UCSD-AML1 (cell line): Measurements from ENCODE around the gene IQCN.

Experiments used
- DNase-seq: peaks from one replicate; lab custom pipeline; 2025; ENCODE audit not compliant: unreplicated experiment; lab: John Stamatoyannopoulos, UW

Gene IQCN

GRCh38 chr19:18274219-18274780, at the start of gene IQCN:
Gene IQCN, minus strand, starts transcription at chr19:18274452. Its CDS starts 4,974 bp downstream, at chr19:18269478.
- no peak for DNase-seq

- DNase-seq: peak; percentile 99
These were observed 48.7 kb upstream of the IQCN start, which contains the start of gene LSM4 for GRCh38 chr19:18322759-18323460. Gene LSM4, minus strand, starts transcription at chr19:18323076. Its CDS starts 56 bp downstream, at chr19:18323020.

GRCh38 chr19:18322318-18322758, 48.1 kb upstream of the IQCN start:
- DNase-seq: peak; percentile 72

GRCh38 chr19:18321734-18322102, 47.5 kb upstream of the IQCN start:
- DNase-seq: peak; percentile 50

GRCh38 chr19:18320865-18321733, 46.8 kb upstream of the IQCN start:
- DNase-seq: peak; percentile 47

GRCh38 chr19:18319591-18320135, 45.4 kb upstream of the IQCN start:
- no peak for DNase-seq

- peak; percentile 95 for DNase-seq
These were observed 43.9 kb upstream of the IQCN start for GRCh38 chr19:18317961-18318800.

- DNase-seq: no peak
These were observed 39.1 kb upstream of the IQCN start for GRCh38 chr19:18313398-18313797.

GRCh38 chr19:18312092-18312534, 37.9 kb upstream of the IQCN start:
- no peak for DNase-seq

GRCh38 chr19:18311502-18312091, 37.3 kb upstream of the IQCN start:
- DNase-seq: no peak

GRCh38 chr19:18310966-18311365, 36.7 kb upstream of the IQCN start:
- no peak for DNase-seq

- no peak for DNase-seq
These were observed 36.1 kb upstream of the IQCN start for GRCh38 chr19:18310118-18310909.

GRCh38 chr19:18309525-18310064, 35.3 kb upstream of the IQCN start:
- DNase-seq: no peak

GRCh38 chr19:18308948-18309325, 34.7 kb upstream of the IQCN start:
- DNase-seq: no peak

- no peak for DNase-seq
These were observed 34.0 kb upstream of the IQCN start for GRCh38 chr19:18308051-18308947.

- DNase-seq: no peak
These were observed 33.0 kb upstream of the IQCN start for GRCh38 chr19:18307271-18307681.

GRCh38 chr19:18306888-18307260, 32.6 kb upstream of the IQCN start:
- DNase-seq: no peak
